Endothelial cell of umbilical vein (primary cell): Measurements from ENCODE around the gene SYT17. TPM values are rescaled to one million over a fixed set of nuclear protein-coding genes. Genes with fewer than 3 reads are reported as not detected.

Experiments used
- BruUV-seq: library from RNA; stranded (reverse); fragments of 400-500 nt; replicated peaks from 2 replicates; lab custom pipeline; 2021; lab: Mats Ljungman, UMichigan
- CTCF ChIA-PET: fragments of 300-600, 350-600 bp; sonication (Branson Sonifier 250); formaldehyde crosslinking; loops from one replicate; lab custom pipeline; 2021; ENCODE audit warnings: antibody characterized with exemption, inconsistent platforms; lab: Charles Lee
- POLR2A ChIA-PET: fragments of 300-600, 350-600 bp; sonication (Branson Sonifier 250); formaldehyde crosslinking; loops from one replicate; lab custom pipeline; 2021; ENCODE audit warnings: antibody characterized with exemption, inconsistent platforms; lab: Charles Lee
- DNase-seq: peaks from one replicate; pipeline ENCODE4 v3.0.0-alpha.2; 2011; ENCODE audit warnings: low read depth, low spot score
- FAIRE-seq: peaks from 2 replicates; lab custom pipeline; 2011; peaks lifted over from hg19 to GRCh38; lab: Jason Lieb, UNC
- H2AFZ ChIP-seq: 2 replicates; pipeline ENCODE4 v1.6.0; 2012; ENCODE audit warnings: low read depth, low read length, control low read depth, inconsistent platforms
- H3K27ac ChIP-seq: 2 replicates; pipeline ENCODE4 v1.5.1; 2011; ENCODE audit warnings: low read depth, mild to moderate bottlenecking, control low read depth, low read length, moderate library complexity; ENCODE audit not compliant: insufficient read depth
- H3K27me3 ChIP-seq, 2 experiments: 2 replicates each; pipeline versions ENCODE4 v1.6.0 to v1.6.1; 2011; ENCODE audit warnings: low read length in 2 of 2, mixed read lengths in 1 of 2; ENCODE audit not compliant: control insufficient read depth in 2 of 2, insufficient read depth in 2 of 2
- H3K36me3 ChIP-seq, 2 experiments: 2 replicates in 1 of 2; 3 replicates in 1 of 2; pipeline ENCODE4 v1.5.1; 2011; ENCODE audit warnings: low read length in 2 of 2, mild to moderate bottlenecking in 1 of 2, moderate library complexity in 1 of 2; ENCODE audit not compliant: control insufficient read depth in 2 of 2, insufficient read depth in 2 of 2; ENCODE audit errors: extremely low read depth in 1 of 2
- H3K4me1 ChIP-seq: 3 replicates; pipeline ENCODE4 v1.5.1; 2011; ENCODE audit warnings: mild to moderate bottlenecking, low read length; ENCODE audit not compliant: control insufficient read depth, insufficient read depth; ENCODE audit errors: extremely low read depth
- H3K4me2 ChIP-seq: 2 replicates; pipeline ENCODE4 v1.6.1; 2011; ENCODE audit warnings: low read length, control low read depth, mixed read lengths; ENCODE audit not compliant: insufficient read depth
- H3K4me3 ChIP-seq, 3 experiments: fragments of 200-600 bp in 1 of 3; sonication (generic), shearing (Covaris generic) in 1 of 3; replicated peaks in 1 of 3; 2 replicates each; pipeline ENCODE4 v1.5.1; 2011 to 2016; ENCODE audit warnings: control low read depth in 3 of 3, low read length in 3 of 3, mild to moderate bottlenecking in 2 of 3, inconsistent platforms in 1 of 3, low read depth in 1 of 3, moderate library complexity in 1 of 3; ENCODE audit not compliant: insufficient read depth in 1 of 3
- H3K79me2 ChIP-seq: 2 replicates; pipeline ENCODE4 v1.6.0; 2012; ENCODE audit warnings: low read length, inconsistent platforms; ENCODE audit not compliant: control insufficient read depth, insufficient read depth
- H3K9ac ChIP-seq: replicated peaks from 2 replicates; pipeline ENCODE3; 2011; ENCODE audit warnings: low read length, control low read depth; ENCODE audit not compliant: insufficient read depth; ENCODE audit errors: extremely low read depth
- H3K9me1 ChIP-seq: replicated peaks from 3 replicates; pipeline ENCODE4 v1.6.0; 2011; ENCODE audit warnings: mild to moderate bottlenecking, low read length; ENCODE audit not compliant: control insufficient read depth, insufficient read depth; ENCODE audit errors: extremely low read depth
- H3K9me3 ChIP-seq: replicated peaks from 2 replicates; pipeline ENCODE4 v1.5.1; 2012; ENCODE audit warnings: low read length, inconsistent platforms; ENCODE audit not compliant: control insufficient read depth, insufficient read depth
- H4K20me1 ChIP-seq: replicated peaks from 2 replicates; pipeline ENCODE3; 2011; ENCODE audit warnings: mild to moderate bottlenecking, low read length; ENCODE audit not compliant: control insufficient read depth, insufficient read depth; ENCODE audit errors: extremely low read depth
- EZH2 ChIP-seq: IDR thresholded peaks from 2 replicates; pipeline ENCODE4 v1.6.1; 2012; ENCODE audit warnings: borderline replicate concordance, low read depth, mild to moderate bottlenecking, moderate library complexity, low read length, inconsistent platforms; ENCODE audit not compliant: severe bottlenecking
- FOS ChIP-seq: IDR thresholded peaks from 2 replicates; pipeline ENCODE4 v1.6.1; 2011; ENCODE audit warnings: mild to moderate bottlenecking, low read length, moderate library complexity, borderline replicate concordance; ENCODE audit not compliant: insufficient read depth
- GATA2 ChIP-seq: IDR thresholded peaks from 2 replicates; pipeline ENCODE4 v1.7.0; 2011; ENCODE audit warnings: low read depth, mild to moderate bottlenecking, moderate library complexity, mixed read lengths, low read length; ENCODE audit not compliant: insufficient read length, insufficient read depth
- JUN ChIP-seq: IDR thresholded peaks from 2 replicates; pipeline ENCODE4 v1.6.1; 2011; ENCODE audit warnings: borderline replicate concordance, low read depth; ENCODE audit not compliant: insufficient read length, insufficient read depth
- MYC ChIP-seq: IDR thresholded peaks from one replicate; pipeline ENCODE4 v1.6.1; 2011; ENCODE audit warnings: mild to moderate bottlenecking, low read depth, low read length
- POLR2A ChIP-seq: IDR thresholded peaks from 2 replicates; pipeline ENCODE4 v1.6.1; 2012; ENCODE audit warnings: low read depth, mild to moderate bottlenecking, control low read depth, low read length
- POLR2AphosphoS5 ChIP-seq: IDR thresholded peaks from 2 replicates; pipeline ENCODE4 v1.6.1; 2012; ENCODE audit warnings: low read depth, mild to moderate bottlenecking, control low read depth, low read length, moderate library complexity; ENCODE audit not compliant: insufficient read depth
- dilution Hi-C: fragments of 300-500 bp; cut with MboI; formaldehyde crosslinking; loops from one replicate; pipeline ENCODE4 v1.15.0; 2019; ENCODE audit warnings: low sequenced_read_pairs; ENCODE audit not compliant: extremely low pct_ligation_motif_present
- intact Hi-C: fragments of 100-400 bp; cut with micrococcal nuclease; formaldehyde crosslinking; loops from one replicate; pipeline ENCODE4 v1.10.0; 2022
- polyA plus RNA-seq, 4 experiments: library from polyadenylated mRNA; depleted of rRNA in 3 of 4; stranded (reverse) in 3 of 4; unstranded in 1 of 4; fragments of >200 nt; gene quantifications; 2 replicates each; pipeline versions ENCODE4 v1.2.1 to v1.2.3, GENCODE V29; 2011 to 2012; ENCODE audit warnings: missing spikeins in 1 of 4
- total RNA-seq: library from RNA; stranded (reverse); gene quantifications from 2 replicates; pipeline ENCODE4 v1.2.3, GENCODE V29; 2021
- TF ChIP-seq, protein P1 (sequence below): IDR thresholded peaks from 2 replicates; pipeline ENCODE4 v1.6.1; 2011; ENCODE audit not compliant: insufficient read depth, insufficient read length
- TF ChIP-seq, protein P2 (sequence below), 2 donors: IDR thresholded peaks; 1 replicate in 1 of 2; 2 replicates in 1 of 2; pipeline ENCODE4 v1.5.1; 2011; ENCODE audit warnings: low read length in 2 of 2, mild to moderate bottlenecking in 2 of 2, moderate library complexity in 2 of 2, control low read depth in 1 of 2, inconsistent platforms in 1 of 2, low read depth in 1 of 2; ENCODE audit not compliant: insufficient read depth in 1 of 2; ENCODE audit errors: extremely low read depth in 1 of 2

The SYT17 gene
- total and polyA plus RNA-seq, 2 donors (not counting 3 experiments of a cell fraction or from before 2014, with no cell fraction given) = 1.9 to 4.2 TPM

DNA sequence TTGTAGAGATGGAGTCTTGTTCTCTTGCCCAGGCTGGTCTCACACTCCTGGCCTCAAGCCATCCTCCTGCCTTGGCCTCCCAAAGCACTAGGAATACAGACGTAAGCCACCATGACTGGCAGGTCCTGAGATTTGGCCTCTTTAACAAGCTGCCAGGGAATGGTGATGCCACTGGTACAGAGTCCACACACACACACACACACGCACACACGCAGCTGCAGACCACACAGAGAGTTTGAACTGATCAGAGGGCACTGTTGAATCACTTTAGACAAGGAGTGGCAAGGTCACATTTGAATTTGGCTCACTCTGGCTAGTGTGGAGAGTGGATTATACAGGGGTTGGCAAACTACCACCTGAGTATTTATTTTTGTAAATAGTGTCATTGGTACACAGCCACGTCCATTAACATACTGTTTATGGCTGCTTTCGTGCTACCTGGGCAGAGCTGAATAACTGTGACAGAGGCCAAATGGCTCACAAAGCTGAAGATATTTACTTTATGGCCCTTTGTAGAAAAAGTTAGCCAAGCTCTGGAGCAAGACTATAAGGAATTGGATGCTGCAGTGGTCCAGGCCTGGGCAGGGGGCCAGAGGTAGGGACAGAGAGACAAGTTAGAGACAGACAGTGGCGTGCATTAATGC is 44.4 kb upstream of the SYT17 start:
- Histone ChIP-seq H3K4me1 (peaks cover 16% of the 10 kb centered on the region), H3K79me2 (peaks cover 20% of the 10 kb centered on the region), H3K9ac (no peak overlapping the region), H3K9me3 (no peaks in the 10 kb centered on the region), H3K36me3 (peaks cover 0 to 2% of the 10 kb centered on the region in 2 experiments), H3K4me3 (no peak overlapping the region), H3K9me1 (no peaks in the 10 kb centered on the region), H3K27me3 (no peaks in the 10 kb centered on the region), H4K20me1 (no peaks in the 10 kb centered on the region), H2AFZ (no peak overlapping the region), H3K27ac (no peak overlapping the region), H3K4me2 (no peak overlapping the region)
- no TSS peak for BruUV-seq
- ChIA-PET CTCF (interaction anchor here (1.2 to 1.7 kb wide), 2 partner anchors 10 to 56 kb away, joined by 5 to 6 read pairs; partner anchors contain the start of gene ITPRIPL2), POLR2A (interaction anchor here (0.6 kb wide), 1 partner anchor 13 kb away, joined by 4 read pairs; no protein-coding TSS in a partner anchor)
- TF ChIP-seq JUN (no peak), POLR2AphosphoS5 (no peak), MYC (no peak), EZH2 (no peak), POLR2A (no peak), FOS (no peak), GATA2 (no peak)
- TF ChIP-seq, protein P1, sequence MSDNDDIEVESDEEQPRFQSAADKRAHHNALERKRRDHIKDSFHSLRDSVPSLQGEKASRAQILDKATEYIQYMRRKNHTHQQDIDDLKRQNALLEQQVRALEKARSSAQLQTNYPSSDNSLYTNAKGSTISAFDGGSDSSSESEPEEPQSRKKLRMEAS = no peak
- TF ChIP-seq, protein P2, sequence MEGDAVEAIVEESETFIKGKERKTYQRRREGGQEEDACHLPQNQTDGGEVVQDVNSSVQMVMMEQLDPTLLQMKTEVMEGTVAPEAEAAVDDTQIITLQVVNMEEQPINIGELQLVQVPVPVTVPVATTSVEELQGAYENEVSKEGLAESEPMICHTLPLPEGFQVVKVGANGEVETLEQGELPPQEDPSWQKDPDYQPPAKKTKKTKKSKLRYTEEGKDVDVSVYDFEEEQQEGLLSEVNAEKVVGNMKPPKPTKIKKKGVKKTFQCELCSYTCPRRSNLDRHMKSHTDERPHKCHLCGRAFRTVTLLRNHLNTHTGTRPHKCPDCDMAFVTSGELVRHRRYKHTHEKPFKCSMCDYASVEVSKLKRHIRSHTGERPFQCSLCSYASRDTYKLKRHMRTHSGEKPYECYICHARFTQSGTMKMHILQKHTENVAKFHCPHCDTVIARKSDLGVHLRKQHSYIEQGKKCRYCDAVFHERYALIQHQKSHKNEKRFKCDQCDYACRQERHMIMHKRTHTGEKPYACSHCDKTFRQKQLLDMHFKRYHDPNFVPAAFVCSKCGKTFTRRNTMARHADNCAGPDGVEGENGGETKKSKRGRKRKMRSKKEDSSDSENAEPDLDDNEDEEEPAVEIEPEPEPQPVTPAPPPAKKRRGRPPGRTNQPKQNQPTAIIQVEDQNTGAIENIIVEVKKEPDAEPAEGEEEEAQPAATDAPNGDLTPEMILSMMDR (IDR thresholded peaks at IDR 0.05; ENCODE audit: extremely low read depth in 1 of 2, insufficient read depth in 1 of 2, low read depth in 1 of 2, low read length in 2 of 2) = no peak
- DNase-seq = no peak
- intact Hi-C loops (no loop called here), dilution Hi-C loops (loop anchor here (25.0 kb wide), 1 partner anchor 336 kb away; the partner anchor contains the start of gene RPS15A)
- no peak for FAIRE-seq
